ENCODE results near the gene C1QL2. TPM values are rescaled to one million over a fixed set of nuclear protein-coding genes. Genes with fewer than 3 reads are reported as not detected.

The C1QL2 gene
- total RNA-seq, 1 experiment from 2014 or later: not detected

DNA sequence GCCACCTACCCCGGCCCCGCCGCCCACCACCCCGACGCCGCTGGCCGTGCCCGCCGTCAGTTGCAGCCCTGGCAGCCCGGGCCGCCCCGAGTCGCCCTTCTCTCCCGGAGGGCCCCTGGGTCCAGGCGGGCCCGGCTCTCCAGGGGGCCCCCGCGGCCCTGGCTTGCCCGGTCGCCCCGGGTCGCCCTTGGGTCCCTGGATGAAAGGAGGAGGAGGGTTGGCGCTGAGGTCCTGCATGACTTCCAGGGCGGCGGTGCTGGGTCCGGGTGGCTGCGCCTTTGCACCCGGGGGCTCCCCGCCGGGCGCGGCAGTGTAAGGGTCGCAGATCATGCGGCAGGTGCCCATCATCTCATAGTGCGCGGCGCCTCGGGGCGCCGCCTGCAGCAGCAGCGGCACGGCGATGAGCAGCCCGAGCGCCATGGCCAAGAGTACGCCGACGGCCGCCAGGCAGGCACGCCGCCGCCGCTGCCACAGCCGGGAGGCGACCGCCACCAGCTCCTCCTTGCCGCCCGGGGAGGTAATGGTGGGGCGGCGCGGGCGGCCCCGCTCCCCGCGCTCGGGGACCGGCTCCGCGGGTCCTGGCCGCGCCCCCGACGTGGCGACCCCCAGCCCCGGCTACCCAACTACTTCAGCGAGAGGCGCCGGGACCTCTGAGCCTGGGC lies 570 bp downstream of the C1QL2 start:
- no peak for ATAC-seq
- no peaks in the 10 kb centered on the region for H3K9me3 ChIP-seq (ENCODE audit: control insufficient read depth in 1 of 2, insufficient read depth in 1 of 2, low read depth in 1 of 2, low read length in 2 of 2)
- RAD21 ChIA-PET (ENCODE audit: low non-redundant PET in 1 of 2, low total read pairs in 2 of 2, uncharacterized antibody in 2 of 2, unreplicated experiment in 2 of 2): no interaction called here
- no peaks in the 10 kb centered on the region for H3K79me2 ChIP-seq (ENCODE audit: insufficient read depth, low read length)
- H3K9me2 ChIP-seq (ENCODE audit: insufficient read depth): no peaks in the 10 kb centered on the region
- H4K20me1 ChIP-seq (ENCODE audit: insufficient read depth): no peaks in the 10 kb centered on the region
- no peak overlapping the region for H3K9ac ChIP-seq (ENCODE audit: low read length)
- no peaks in the 10 kb centered on the region for H3K4me1 ChIP-seq (ENCODE audit: control insufficient read depth in 1 of 2, insufficient read depth in 2 of 2, low read length in 2 of 2)
- H3K4me2 ChIP-seq (ENCODE audit: low read length): no peak overlapping the region
- peaks cover 22% of the 10 kb centered on the region for H3K27me3 ChIP-seq (ENCODE audit: insufficient read depth, low read length)
- intact Hi-C loops (cut with micrococcal nuclease): no loop called here
- no peak for DNase-seq (ENCODE audit: low read depth, low spot score)
- CTCF ChIA-PET: no interaction called here
- H3K4me3 ChIP-seq (replicated peaks in 1 of 2; ENCODE audit: low read depth in 1 of 2, low read length in 2 of 2): no peak overlapping the region
- BruUV-seq (replicated peaks): no TSS peak
- TF ChIP-seq EZH2 (IDR thresholded peaks at IDR 0.05) (no peak), YY1 (IDR thresholded peaks at IDR 0.05; ENCODE audit: extremely low read depth, insufficient replicate concordance, low read depth, low read length) (no peak)
- POLR2A ChIA-PET: no interaction called here
- H3K36me3 ChIP-seq (ENCODE audit: control insufficient read depth in 1 of 2, insufficient read depth in 2 of 2, low read length in 2 of 2): no peaks in the 10 kb centered on the region
- no peak overlapping the region for H3K27ac ChIP-seq (ENCODE audit: low read depth, low read length)
- H2AFZ ChIP-seq (ENCODE audit: low read depth, low read length, poor library complexity, severe bottlenecking): no peak overlapping the region

DNA sequence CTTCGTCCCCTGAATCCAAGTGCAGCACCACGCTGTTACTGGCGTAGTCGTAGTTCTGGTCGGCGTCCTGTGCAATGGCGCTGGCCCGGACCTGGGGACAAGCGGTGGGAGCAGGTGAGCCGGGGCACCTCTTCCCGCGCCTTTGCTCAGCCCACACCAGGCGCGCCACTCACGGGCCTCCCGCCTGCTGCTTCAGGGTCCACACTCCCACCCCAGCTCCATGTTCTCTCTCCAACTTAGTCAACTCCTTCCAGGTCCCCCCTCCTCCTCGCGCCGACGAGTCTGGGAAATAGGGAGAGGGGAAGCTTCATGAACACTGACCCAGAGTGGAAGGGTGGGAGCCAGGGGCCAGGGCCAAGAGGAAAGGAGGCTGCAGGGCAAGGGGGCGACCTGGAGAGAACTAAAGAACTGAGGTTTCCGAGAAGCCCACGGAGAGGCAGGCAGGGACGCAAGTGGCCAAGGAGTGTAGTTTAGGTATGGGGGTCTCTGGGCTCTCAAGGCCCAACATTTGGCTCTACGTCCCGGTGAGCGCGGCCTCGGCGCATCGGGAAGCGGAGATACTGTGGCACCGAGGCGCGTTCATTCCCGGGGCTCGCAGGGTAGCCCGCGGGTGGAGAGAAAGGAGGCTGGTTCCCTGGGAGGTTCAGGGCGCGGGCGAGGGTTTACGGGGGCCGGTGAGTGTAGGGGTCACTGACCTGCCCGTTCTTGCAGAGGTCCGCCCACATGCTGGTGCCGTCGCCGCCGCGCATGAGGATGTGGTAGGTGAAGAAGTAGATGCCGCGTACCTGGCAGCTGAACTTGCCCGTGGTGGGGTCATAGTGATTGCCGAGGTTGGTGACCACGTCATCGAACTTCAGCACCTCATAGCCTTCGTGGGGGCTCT lies 1.4 kb downstream of the C1QL2 start:
- TF ChIP-seq, protein P1, sequence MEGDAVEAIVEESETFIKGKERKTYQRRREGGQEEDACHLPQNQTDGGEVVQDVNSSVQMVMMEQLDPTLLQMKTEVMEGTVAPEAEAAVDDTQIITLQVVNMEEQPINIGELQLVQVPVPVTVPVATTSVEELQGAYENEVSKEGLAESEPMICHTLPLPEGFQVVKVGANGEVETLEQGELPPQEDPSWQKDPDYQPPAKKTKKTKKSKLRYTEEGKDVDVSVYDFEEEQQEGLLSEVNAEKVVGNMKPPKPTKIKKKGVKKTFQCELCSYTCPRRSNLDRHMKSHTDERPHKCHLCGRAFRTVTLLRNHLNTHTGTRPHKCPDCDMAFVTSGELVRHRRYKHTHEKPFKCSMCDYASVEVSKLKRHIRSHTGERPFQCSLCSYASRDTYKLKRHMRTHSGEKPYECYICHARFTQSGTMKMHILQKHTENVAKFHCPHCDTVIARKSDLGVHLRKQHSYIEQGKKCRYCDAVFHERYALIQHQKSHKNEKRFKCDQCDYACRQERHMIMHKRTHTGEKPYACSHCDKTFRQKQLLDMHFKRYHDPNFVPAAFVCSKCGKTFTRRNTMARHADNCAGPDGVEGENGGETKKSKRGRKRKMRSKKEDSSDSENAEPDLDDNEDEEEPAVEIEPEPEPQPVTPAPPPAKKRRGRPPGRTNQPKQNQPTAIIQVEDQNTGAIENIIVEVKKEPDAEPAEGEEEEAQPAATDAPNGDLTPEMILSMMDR (IDR thresholded peaks at IDR 0.05 in 2 of 3, conservative IDR thresholded peaks at IDR 0.05 in 1 of 3; ENCODE audit: borderline replicate concordance in 1 of 3, insufficient read depth in 1 of 3, low read depth in 2 of 3, low read length in 2 of 3): no peak
- no peaks in the 10 kb centered on the region for H3K79me2 ChIP-seq (ENCODE audit: insufficient read depth, low read length)
- no peak overlapping the region for H3K27ac ChIP-seq (ENCODE audit: low read depth, low read length)
- H3K27me3 ChIP-seq (ENCODE audit: insufficient read depth, low read length): peaks cover 25% of the 10 kb centered on the region
- intact Hi-C loops (cut with micrococcal nuclease): no loop called here
- CTCF ChIA-PET: no interaction called here
- no peaks in the 10 kb centered on the region for H3K9me2 ChIP-seq (ENCODE audit: insufficient read depth)
- no TSS peak for BruUV-seq (replicated peaks)
- no peaks in the 10 kb centered on the region for H3K4me1 ChIP-seq (ENCODE audit: control insufficient read depth in 1 of 2, insufficient read depth in 2 of 2, low read length in 2 of 2)
- DNase-seq (ENCODE audit: low read depth, low spot score): no peak
- no peaks in the 10 kb centered on the region for H3K9me3 ChIP-seq (ENCODE audit: control insufficient read depth in 1 of 2, insufficient read depth in 1 of 2, low read depth in 1 of 2, low read length in 2 of 2)
- no peak for ATAC-seq
- POLR2A ChIA-PET: no interaction called here
- H3K4me3 ChIP-seq (replicated peaks in 1 of 2; ENCODE audit: low read depth in 1 of 2, low read length in 2 of 2): no peak overlapping the region
- no peaks in the 10 kb centered on the region for H3K36me3 ChIP-seq (ENCODE audit: control insufficient read depth in 1 of 2, insufficient read depth in 2 of 2, low read length in 2 of 2)
- no peak overlapping the region for H3K9ac ChIP-seq (ENCODE audit: low read length)
- no peak overlapping the region for H2AFZ ChIP-seq (ENCODE audit: low read depth, low read length, poor library complexity, severe bottlenecking)
- no peak overlapping the region for H3K4me2 ChIP-seq (ENCODE audit: low read length)
- RAD21 ChIA-PET (ENCODE audit: low non-redundant PET in 1 of 2, low total read pairs in 2 of 2, uncharacterized antibody in 2 of 2, unreplicated experiment in 2 of 2): no interaction called here
- no peaks in the 10 kb centered on the region for H4K20me1 ChIP-seq (ENCODE audit: insufficient read depth)
